GM18951 (cell line): ENCODE data around the gene PRR5L.

Experiments used
- POLR2A ChIP-seq: IDR thresholded peaks from 4 replicates; pipeline ENCODE4 v1.6.1; 2011; ENCODE audit warnings: mild to moderate bottlenecking; ENCODE audit not compliant: insufficient read length, insufficient read depth; ENCODE audit errors: extremely low read depth
- in situ Hi-C: fragments of 300-500 bp; cut with MboI; formaldehyde crosslinking; loops from one replicate; pipeline ENCODE4 v1.12.0; 2022; ENCODE audit warnings: low sequenced_read_pairs, mixed read lengths, inconsistent platforms; ENCODE audit not compliant: unreplicated experiment

PRR5L gene

GRCh38 chr11:36373016-36374010, 77.2 kb downstream of the PRR5L start:
- no peak for TF ChIP-seq POLR2A

DNA sequence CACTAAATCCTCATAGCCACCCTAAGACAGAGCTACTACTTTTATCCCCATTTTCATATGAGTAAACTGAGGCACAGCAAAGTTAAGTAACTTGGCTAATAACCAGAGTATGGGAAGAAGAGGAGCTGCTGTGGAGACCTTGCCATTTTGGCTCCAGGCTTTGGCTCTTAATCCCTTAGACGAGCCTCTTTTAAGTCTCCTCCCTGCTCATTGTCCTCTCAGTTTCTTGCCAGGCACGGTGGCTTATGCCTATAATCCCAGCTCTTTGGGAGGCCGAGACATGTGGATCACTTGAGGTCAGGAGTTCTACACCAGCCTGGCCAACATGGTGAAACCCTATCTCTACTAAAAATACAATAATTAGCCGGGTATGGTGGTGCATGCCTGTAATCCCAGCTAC, 78.6 kb downstream of the PRR5L start:
- in situ Hi-C loops, result no loop called here
- TF ChIP-seq POLR2A, result no peak

More at GRCh38 chr11:36373016-36374010, 77.2 kb downstream of the PRR5L start:
- in situ Hi-C loops, result no loop called here

DNA sequence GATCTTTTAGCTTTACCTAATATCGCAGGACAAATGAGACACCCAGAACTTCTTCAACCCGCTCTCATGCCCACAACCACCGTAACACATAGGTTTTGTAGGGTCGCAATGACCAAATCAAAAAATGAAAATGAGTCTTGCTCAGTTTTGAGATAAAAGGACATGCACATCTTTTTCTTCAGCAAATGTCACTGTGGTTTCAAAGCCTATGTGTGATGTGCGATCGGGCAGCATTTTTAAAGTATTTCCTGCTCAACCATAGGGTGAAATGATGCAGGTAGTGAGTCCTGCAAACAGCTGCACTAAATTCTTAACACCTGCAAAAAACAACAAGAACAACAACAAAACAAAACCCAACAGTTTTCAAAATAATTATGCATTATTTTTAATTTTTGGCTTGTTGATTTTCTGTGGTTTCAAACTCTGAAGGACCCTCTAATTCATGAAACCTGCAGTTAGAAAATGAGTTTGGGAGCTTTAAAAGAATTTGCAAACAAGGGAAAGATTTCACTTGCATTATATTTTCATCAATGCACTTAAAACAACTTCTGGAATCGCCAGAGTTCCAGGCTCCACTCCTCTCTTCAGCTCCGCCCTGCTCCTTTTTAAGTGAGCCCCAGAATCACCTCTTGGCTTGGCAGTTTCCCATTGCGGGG, 79.4 kb downstream of the PRR5L start:
- no peak for TF ChIP-seq POLR2A
- in situ Hi-C loops, result no loop called here

DNA sequence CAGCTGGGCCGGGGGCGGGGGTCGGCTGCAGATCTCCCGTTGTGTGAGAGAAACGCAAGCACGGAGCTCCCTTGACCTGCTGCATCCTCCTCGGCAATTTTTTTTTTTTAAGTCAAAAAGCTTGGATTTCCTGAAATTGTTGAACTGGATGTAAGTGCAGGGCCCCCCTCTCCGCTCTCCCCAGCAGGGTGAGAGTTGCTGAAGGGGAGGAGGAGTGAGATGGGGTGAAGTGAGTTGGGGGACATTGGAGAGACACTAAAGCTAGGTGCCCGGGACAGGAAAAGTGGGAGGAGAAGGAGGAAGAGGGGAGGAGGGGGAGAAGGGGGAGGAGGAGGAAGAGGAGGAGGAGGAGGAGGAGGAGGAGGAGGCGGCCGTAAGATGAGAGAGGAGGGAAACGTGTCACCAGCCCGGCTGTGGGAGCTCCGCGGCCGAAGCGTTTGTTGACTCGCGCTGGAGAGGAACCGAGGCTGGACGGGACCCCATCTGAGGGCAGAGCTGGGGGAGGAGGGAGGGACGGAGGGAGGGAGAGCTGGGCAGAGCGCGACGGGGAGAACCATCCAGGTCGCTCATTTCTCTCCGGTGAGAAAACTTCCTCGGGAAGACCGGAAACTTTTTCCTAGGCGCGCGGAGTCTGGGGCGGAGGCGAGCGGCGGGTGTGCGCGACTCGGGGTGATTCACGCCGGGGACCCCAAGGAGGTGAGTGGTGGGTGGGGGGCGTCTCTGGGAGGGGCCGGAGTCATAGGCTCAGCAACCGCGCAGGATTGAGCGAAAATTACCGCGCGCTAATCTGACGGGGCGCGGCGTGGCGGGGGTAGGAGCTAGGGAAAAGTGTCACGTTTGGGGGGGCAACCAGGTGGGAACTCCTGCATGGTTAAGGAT, 80.2 kb downstream of the PRR5L start:
- TF ChIP-seq POLR2A, result no peak
- in situ Hi-C loops, result no loop called here

DNA sequence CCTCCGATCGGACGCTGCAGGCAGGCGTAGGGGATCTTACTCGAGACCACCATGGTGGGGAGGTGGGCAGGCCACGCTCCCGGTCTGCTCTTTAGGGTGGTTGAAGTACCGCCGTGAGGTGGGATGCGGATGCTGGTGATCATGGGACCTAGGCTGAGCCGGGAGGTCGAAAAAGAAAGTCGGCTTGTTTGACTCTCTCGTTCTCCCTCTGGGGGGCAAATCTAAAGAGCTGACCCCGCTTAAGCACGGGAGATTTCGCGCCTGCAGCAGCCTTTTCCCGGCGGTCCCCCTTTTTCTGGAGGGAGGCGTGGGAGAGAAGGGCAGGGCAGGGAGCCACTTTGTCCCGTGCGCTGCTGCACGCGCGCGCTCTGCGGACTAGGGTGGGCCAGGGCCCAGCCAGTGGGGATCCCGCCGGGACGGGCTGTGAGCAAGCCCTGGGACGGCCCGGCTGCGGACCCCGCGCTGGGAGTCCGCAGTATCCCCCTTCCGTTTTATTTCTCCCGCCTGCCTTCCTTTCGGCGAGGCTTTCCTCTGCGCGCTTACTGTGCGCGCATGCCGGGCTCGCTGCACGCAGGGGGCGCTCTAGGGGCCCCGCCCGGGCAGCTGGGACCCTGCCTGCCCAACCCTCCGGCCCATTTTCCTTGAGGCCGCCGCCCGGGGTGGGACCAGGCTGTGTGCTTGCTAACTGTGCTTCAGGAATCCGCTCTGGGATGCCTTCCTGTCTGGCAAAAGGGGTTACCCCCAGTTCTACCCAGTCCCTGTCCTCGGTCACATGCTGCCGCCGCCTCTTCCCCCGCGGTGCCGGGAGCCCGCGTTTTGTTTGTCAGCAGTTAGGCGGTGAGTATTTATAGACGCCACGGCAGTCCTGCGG, 81.0 kb downstream of the PRR5L start:
- TF ChIP-seq POLR2A, result no peak
- in situ Hi-C loops, result no loop called here

GRCh38 chr11:36377759-36378564, 81.9 kb downstream of the PRR5L start:
- TF ChIP-seq POLR2A, result no peak
- in situ Hi-C loops, result no loop called here

- no peak for TF ChIP-seq POLR2A
- in situ Hi-C loops, result no loop called here
Observed at GRCh38 chr11:36379653-36380052, 83.6 kb downstream of the PRR5L start.

- TF ChIP-seq POLR2A, result no peak
- in situ Hi-C loops, result no loop called here
Observed at GRCh38 chr11:36380296-36381014, 84.4 kb downstream of the PRR5L start.

GRCh38 chr11:36381015-36381360, 84.9 kb downstream of the PRR5L start:
- TF ChIP-seq POLR2A, result no peak
- in situ Hi-C loops, result no loop called here

DNA sequence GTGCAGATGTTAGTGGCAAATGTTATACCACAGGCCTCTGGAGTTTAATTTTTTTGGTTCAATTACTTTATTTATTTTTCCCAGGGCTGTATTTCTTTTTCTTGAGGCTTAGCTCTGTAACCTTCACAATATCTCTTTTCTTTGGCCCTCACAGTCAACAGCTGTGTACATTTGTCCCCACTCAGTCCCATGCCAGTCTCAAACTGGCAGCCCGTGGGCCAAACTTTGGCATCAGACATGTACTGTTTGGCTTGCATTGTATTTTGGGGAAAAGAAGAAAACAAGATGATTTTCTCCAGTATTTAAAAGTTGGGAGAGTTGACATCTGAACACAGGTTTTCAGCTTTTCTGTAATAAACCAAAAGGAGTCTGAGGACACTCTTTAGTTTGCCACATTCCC, 87.1 kb downstream of the PRR5L start:
- no peak for TF ChIP-seq POLR2A
- in situ Hi-C loops, result no loop called here

- in situ Hi-C loops, result no loop called here
- no peak for TF ChIP-seq POLR2A
Observed at GRCh38 chr11:36385121-36385970, 89.3 kb downstream of the PRR5L start.
